Nephron (organoid): ENCODE results near the gene SSH2.

Source experiments
- H3K27ac Mint-ChIP-seq, 3 experiments: 2 replicates each; pipeline ENCODE4 v1.8.0; 2020; ENCODE audit warnings: mixed read lengths in 3 of 3, mild to moderate bottlenecking in 2 of 3, moderate library complexity in 1 of 3
- H3K27me3 Mint-ChIP-seq: 2 replicates; pipeline ENCODE4 v1.8.0; 2021; ENCODE audit warnings: low read depth, mild to moderate bottlenecking, moderate library complexity, mixed read lengths
- H3K36me3 Mint-ChIP-seq: 2 replicates; pipeline ENCODE4 v1.8.0; 2020; ENCODE audit warnings: low read depth, mixed read lengths
- H3K4me1 Mint-ChIP-seq: 2 replicates; pipeline ENCODE4 v1.8.0; 2020; ENCODE audit warnings: mixed read lengths
- H3K4me3 Mint-ChIP-seq, 3 experiments: 2 replicates each; pipeline ENCODE4 v1.8.0; 2020; ENCODE audit warnings: mild to moderate bottlenecking in 3 of 3, mixed read lengths in 3 of 3, moderate library complexity in 2 of 3
- H3K9me3 Mint-ChIP-seq: 2 replicates; pipeline ENCODE4 v1.8.0; 2020; ENCODE audit warnings: mixed read lengths
- TF ChIP-seq, protein P1 (sequence below), 3 experiments: fragments of 200-600 bp; sonication (generic); IDR thresholded peaks; one replicate each; pipeline ENCODE4 v1.5.0; 2021; ENCODE audit warnings: antibody characterized with exemption in 3 of 3; ENCODE audit not compliant: unreplicated experiment in 3 of 3

SSH2 gene

GRCh38 chr17:29613352-29613837 lies 316.6 kb downstream of the SSH2 start:
- Mint-ChIP-seq H3K36me3 (peaks cover 8% of the 10 kb centered on the region), H3K4me3 (no peak overlapping the region), H3K27me3 (peaks cover 43% of the 10 kb centered on the region), H3K9me3 (no peaks in the 10 kb centered on the region), H3K27ac (no peak overlapping the region), H3K4me1 (peaks cover 21% of the 10 kb centered on the region)
- TF ChIP-seq, protein P1, sequence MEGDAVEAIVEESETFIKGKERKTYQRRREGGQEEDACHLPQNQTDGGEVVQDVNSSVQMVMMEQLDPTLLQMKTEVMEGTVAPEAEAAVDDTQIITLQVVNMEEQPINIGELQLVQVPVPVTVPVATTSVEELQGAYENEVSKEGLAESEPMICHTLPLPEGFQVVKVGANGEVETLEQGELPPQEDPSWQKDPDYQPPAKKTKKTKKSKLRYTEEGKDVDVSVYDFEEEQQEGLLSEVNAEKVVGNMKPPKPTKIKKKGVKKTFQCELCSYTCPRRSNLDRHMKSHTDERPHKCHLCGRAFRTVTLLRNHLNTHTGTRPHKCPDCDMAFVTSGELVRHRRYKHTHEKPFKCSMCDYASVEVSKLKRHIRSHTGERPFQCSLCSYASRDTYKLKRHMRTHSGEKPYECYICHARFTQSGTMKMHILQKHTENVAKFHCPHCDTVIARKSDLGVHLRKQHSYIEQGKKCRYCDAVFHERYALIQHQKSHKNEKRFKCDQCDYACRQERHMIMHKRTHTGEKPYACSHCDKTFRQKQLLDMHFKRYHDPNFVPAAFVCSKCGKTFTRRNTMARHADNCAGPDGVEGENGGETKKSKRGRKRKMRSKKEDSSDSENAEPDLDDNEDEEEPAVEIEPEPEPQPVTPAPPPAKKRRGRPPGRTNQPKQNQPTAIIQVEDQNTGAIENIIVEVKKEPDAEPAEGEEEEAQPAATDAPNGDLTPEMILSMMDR (IDR thresholded peaks at IDR 0.05; ENCODE audit: unreplicated experiment in 3 of 3) = peak; percentile 72 to 87 (median 77)

GRCh38 chr17:29612404-29613280 lies 317.4 kb downstream of the SSH2 start:
- no peaks in the 10 kb centered on the region for H3K9me3 Mint-ChIP-seq
- peaks cover 21% of the 10 kb centered on the region for H3K4me1 Mint-ChIP-seq

DNA sequence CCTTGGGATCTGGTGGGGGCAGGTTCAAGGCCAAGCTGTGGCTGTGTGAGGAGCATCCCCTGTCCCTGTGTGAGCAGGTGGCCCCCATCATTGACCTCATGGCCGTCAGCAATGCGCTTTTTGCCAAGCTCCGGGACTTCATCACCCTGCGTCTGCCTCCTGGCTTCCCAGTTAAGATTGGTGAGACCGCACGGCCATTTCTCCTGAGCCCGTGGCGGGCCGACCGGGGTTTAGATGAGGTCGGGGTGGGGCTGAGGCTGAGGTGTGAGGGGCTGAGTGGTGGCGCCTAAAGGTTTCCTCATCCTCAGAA lies 318.0 kb downstream of the SSH2 start:
- Mint-ChIP-seq H3K36me3 (peaks cover 8% of the 10 kb centered on the region), H3K27ac (no peak overlapping the region), H3K9me3 (no peaks in the 10 kb centered on the region), H3K4me3 (no peak overlapping the region), H3K27me3 (peaks cover 30% of the 10 kb centered on the region), H3K4me1 (peaks cover 20% of the 10 kb centered on the region)
- TF ChIP-seq, protein P1 (IDR thresholded peaks at IDR 0.05; ENCODE audit: unreplicated experiment in 3 of 3) = no peak

More at GRCh38 chr17:29612404-29613280, 317.4 kb downstream of the SSH2 start:
- no peak overlapping the region for H3K27ac Mint-ChIP-seq
- peaks cover 8% of the 10 kb centered on the region for H3K36me3 Mint-ChIP-seq
- TF ChIP-seq, protein P1 (IDR thresholded peaks at IDR 0.05; ENCODE audit: unreplicated experiment in 3 of 3) = no peak
- no peak overlapping the region for H3K4me3 Mint-ChIP-seq
- peaks cover 36% of the 10 kb centered on the region for H3K27me3 Mint-ChIP-seq

DNA sequence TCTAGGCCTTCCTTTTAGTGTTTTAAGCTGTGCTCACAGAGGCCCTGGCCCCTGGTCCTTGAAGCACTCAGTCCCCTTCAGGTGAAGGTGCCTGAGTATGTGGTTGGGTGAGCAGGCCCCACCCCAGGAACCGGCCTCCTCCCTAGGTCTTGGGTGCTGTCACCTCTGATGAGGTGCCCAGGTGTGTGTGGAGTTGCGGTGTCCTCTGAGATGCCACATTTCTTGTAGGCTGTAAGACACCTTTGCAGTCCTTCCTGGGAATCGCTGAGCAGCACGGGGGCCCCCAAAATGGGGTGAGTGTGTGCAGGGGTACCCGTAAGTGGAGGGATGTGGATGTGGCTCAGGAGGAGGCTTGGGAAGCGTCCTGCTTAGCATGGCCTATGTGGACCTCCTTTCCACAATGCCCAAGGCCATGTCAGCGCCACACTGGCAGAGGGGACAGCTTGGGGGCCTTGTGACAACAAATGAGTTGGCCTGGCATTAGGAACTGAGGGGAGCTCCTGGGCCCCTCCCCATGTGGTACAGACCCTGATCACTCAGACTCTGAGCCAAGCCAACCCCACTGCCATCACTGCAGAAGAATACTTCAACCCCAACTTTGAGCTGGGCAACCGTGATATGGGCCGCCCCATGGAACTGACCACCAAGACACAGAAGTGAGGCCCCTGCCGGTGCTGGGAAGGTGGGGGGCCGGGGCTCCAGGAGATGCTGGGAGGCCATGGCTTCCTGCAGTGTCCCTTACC lies 318.5 kb downstream of the SSH2 start:
- peaks cover 15% of the 10 kb centered on the region for H3K4me1 Mint-ChIP-seq
- TF ChIP-seq, protein P1 (IDR thresholded peaks at IDR 0.05; ENCODE audit: unreplicated experiment in 3 of 3) = no peak
- peaks cover 8% of the 10 kb centered on the region for H3K36me3 Mint-ChIP-seq
- H3K27ac Mint-ChIP-seq = no peak overlapping the region
- H3K4me3 Mint-ChIP-seq = no peak overlapping the region
- peaks cover 24% of the 10 kb centered on the region for H3K27me3 Mint-ChIP-seq
- no peaks in the 10 kb centered on the region for H3K9me3 Mint-ChIP-seq

GRCh38 chr17:29610395-29610794 lies 319.6 kb downstream of the SSH2 start:
- TF ChIP-seq, protein P1 (IDR thresholded peaks at IDR 0.05; ENCODE audit: unreplicated experiment in 3 of 3) = no peak
- Mint-ChIP-seq H3K27ac (no peak overlapping the region), H3K4me1 (peaks cover 5% of the 10 kb centered on the region), H3K27me3 (peaks cover 13% of the 10 kb centered on the region), H3K4me3 (no peak overlapping the region), H3K9me3 (no peaks in the 10 kb centered on the region), H3K36me3 (peaks cover 8% of the 10 kb centered on the region)
